Ishikawa (cell line): ENCODE measurements around the gene PEMT.

ENCODE experiments used
- CEBPB ChIP-seq: IDR thresholded peaks from 2 replicates; pipeline ENCODE4 v1.6.1; 2012
- CREB1 ChIP-seq: IDR thresholded peaks from 2 replicates; pipeline ENCODE4 v1.6.1; 2012; ENCODE audit warnings: low read depth
- EP300 ChIP-seq: IDR thresholded peaks from 2 replicates; pipeline ENCODE4 v1.6.1; 2012; ENCODE audit warnings: borderline replicate concordance
- TAF1 ChIP-seq: IDR thresholded peaks from 2 replicates; pipeline ENCODE4 v1.6.1; 2012; ENCODE audit warnings: low read depth, mild to moderate bottlenecking
- TCF12 ChIP-seq: IDR thresholded peaks from 2 replicates; pipeline ENCODE4 v1.6.1; 2012; ENCODE audit warnings: low read depth
- TF ChIP-seq, protein P1 (sequence below): IDR thresholded peaks from 2 replicates; pipeline ENCODE4 v1.6.1; 2012; ENCODE audit warnings: low read depth, mild to moderate bottlenecking

DNA sequence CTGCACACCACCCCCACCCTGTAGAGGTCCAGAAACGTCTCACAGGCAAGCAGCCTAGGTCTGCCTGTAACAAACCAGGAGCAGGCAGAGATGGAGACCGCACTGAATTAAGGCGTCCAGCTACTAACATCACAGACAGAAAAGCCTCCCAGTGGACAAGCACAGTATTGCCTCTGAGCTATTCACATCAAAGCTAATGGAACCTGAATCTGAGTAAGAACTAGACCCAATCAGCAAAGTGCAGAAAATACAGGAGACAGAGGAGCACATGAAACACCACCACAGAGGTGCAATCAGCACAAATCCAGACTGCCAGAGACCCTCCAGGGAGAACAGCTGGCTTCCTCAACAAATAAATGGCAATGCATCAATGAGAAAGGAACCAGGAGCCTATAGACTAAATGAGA, 22.2 kb upstream of the PEMT start:
- TF ChIP-seq CREB1 (no peak), CEBPB (no peak), EP300 (no peak), TCF12 (no peak), TAF1 (no peak)
- TF ChIP-seq, protein P1, sequence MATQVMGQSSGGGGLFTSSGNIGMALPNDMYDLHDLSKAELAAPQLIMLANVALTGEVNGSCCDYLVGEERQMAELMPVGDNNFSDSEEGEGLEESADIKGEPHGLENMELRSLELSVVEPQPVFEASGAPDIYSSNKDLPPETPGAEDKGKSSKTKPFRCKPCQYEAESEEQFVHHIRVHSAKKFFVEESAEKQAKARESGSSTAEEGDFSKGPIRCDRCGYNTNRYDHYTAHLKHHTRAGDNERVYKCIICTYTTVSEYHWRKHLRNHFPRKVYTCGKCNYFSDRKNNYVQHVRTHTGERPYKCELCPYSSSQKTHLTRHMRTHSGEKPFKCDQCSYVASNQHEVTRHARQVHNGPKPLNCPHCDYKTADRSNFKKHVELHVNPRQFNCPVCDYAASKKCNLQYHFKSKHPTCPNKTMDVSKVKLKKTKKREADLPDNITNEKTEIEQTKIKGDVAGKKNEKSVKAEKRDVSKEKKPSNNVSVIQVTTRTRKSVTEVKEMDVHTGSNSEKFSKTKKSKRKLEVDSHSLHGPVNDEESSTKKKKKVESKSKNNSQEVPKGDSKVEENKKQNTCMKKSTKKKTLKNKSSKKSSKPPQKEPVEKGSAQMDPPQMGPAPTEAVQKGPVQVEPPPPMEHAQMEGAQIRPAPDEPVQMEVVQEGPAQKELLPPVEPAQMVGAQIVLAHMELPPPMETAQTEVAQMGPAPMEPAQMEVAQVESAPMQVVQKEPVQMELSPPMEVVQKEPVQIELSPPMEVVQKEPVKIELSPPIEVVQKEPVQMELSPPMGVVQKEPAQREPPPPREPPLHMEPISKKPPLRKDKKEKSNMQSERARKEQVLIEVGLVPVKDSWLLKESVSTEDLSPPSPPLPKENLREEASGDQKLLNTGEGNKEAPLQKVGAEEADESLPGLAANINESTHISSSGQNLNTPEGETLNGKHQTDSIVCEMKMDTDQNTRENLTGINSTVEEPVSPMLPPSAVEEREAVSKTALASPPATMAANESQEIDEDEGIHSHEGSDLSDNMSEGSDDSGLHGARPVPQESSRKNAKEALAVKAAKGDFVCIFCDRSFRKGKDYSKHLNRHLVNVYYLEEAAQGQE: no peak
